WERI-Rb-1 (cell line): ENCODE data around the gene SCUBE1.
A peak's percentile ranks its signal among the peaks of the same experiment; 100 is the strongest.

Experiments
- DNase-seq: peaks from one replicate; pipeline ENCODE4 v3.0.0-alpha.2; 2020
- H3K27ac ChIP-seq: fragments of 250-450 bp; sonication (Bioruptor Pico); 2 replicates; pipeline ENCODE4 v1.5.1; 2020; ENCODE audit warnings: mild to moderate bottlenecking, moderate library complexity
- H3K27me3 ChIP-seq: fragments of 250-450 bp; sonication (Bioruptor Pico); 2 replicates; pipeline ENCODE4 v1.5.1; 2021; ENCODE audit warnings: mild to moderate bottlenecking, low read depth, moderate library complexity; ENCODE audit not compliant: insufficient read depth, severe bottlenecking
- H3K36me3 ChIP-seq: fragments of 250-450 bp; sonication (Bioruptor Pico); 2 replicates; pipeline ENCODE4 v1.5.1; 2020; ENCODE audit warnings: mild to moderate bottlenecking, moderate library complexity
- H3K4me3 ChIP-seq: 2 replicates; pipeline ENCODE4 v1.5.1; 2011; ENCODE audit warnings: low read depth, mild to moderate bottlenecking, control low read depth, low read length
- H3K9me3 ChIP-seq: fragments of 250-450 bp; sonication (Bioruptor Pico); 2 replicates; pipeline ENCODE4 v1.5.1; 2021; ENCODE audit warnings: mild to moderate bottlenecking, moderate library complexity; ENCODE audit not compliant: severe bottlenecking
- CTCF ChIP-seq: IDR thresholded peaks from 2 replicates; pipeline ENCODE4 v1.5.1; 2011; ENCODE audit warnings: low read depth, mild to moderate bottlenecking, control low read depth, inconsistent platforms, low read length

The SCUBE1 gene

DNA sequence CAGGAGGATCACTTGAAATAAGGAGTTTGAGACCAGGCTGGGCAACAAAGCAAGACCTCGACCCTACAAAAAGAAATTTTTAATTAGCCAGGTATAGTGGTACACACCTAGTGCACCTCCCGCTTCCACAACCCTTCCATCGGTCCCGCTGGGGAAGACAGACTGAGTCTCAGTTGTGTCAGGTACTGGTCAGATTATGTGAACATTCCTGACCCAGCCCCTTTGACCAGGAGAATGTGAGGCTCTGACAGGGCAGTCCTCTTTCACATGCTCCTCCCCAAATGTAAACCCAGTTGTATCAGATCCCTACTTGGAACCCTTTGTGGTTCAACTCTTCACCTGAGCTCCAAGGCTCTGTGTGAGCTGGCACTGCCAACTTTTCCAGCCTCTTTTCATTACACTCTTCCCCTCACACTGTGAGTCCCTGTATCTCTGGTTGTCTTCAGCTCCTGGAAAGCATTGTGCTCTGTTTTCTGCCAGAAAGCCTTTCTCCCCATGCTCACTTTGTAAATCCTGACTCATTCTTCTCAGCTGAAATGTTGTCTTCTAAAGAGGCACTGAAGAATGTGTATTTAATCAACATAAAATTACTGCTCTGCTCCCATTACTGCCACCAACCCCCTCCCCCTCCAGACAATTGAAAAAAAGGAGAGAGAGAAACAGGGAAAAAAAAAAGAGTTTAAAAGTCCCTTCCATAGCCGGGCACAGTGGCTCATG is 154.2 kb downstream of the SCUBE1 start:
- Histone ChIP-seq H3K4me3 (no peak overlapping the region), H3K36me3 (no peaks in the 10 kb centered on the region; the same call in 1 of the 2 replicates), H3K9me3 (no peaks in the 10 kb centered on the region), H3K27me3 (no peaks in the 10 kb centered on the region), H3K27ac (no peak overlapping the region)
- DNase-seq = no peak
- no peak for TF ChIP-seq CTCF

GRCh38 chr22:43187171-43188099 is 155.7 kb downstream of the SCUBE1 start:
- DNase-seq = peak; percentile 97
- TF ChIP-seq CTCF = peak; percentile 78
- Histone ChIP-seq H3K27ac (peak overlapping the region; percentile 73), H3K4me3 (peak overlapping the region; percentile 83), H3K9me3 (no peaks in the 10 kb centered on the region), H3K36me3 (peaks cover 7% of the 10 kb centered on the region), H3K27me3 (no peaks in the 10 kb centered on the region)

- H3K4me3 ChIP-seq = peak within 1 kb of the TSS; percentile 92
- H3K36me3 ChIP-seq = peaks cover 10% of the 10 kb centered on the region
- H3K27ac ChIP-seq = peak within 1 kb of the TSS; percentile 94
- peak; percentile 46 for DNase-seq
- no peaks in the 10 kb centered on the region for H3K9me3 ChIP-seq
- H3K27me3 ChIP-seq = no peaks in the 10 kb centered on the region
- TF ChIP-seq CTCF = no peak
These were observed 156.7 kb downstream of the SCUBE1 start, which contains the start of gene TTLL12 for GRCh38 chr22:43186272-43187170. Gene TTLL12, minus strand, starts transcription at chr22:43187134. Its CDS starts 65 bp downstream, at chr22:43187069.

DNA sequence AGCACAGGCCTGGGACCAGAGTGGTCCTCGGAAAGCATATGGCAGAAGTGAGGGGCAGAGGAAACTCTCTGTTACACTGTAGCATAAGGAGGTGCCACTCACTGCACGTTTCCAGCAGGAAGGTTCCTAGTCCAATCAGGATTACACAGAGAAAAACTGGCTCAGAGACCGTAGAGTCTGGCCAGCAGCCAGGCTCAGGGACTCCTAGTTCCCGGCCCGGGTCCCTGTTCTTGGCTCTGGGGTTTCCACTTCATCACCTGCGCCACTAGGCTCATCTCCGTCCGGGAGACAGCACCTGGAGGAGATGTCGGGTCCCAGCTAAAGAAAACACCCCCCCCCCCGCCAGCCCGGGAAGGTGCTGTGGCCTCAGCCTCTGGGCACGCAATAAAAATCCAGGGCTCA is 157.3 kb downstream of the SCUBE1 start:
- Histone ChIP-seq H3K27me3 (no peaks in the 10 kb centered on the region), H3K36me3 (peaks cover 15% of the 10 kb centered on the region), H3K4me3 (peak overlapping the region; percentile 92), H3K27ac (no peak overlapping the region), H3K9me3 (no peaks in the 10 kb centered on the region)
- no peak for TF ChIP-seq CTCF
- no peak for DNase-seq

GRCh38 chr22:43183496-43184277 is 159.5 kb downstream of the SCUBE1 start:
- no peaks in the 10 kb centered on the region for H3K9me3 ChIP-seq
- no peaks in the 10 kb centered on the region for H3K27me3 ChIP-seq
- TF ChIP-seq CTCF = no peak
- H3K36me3 ChIP-seq = peaks cover 34% of the 10 kb centered on the region
- H3K27ac ChIP-seq = no peak overlapping the region
- H3K4me3 ChIP-seq = no peak overlapping the region
- no peak for DNase-seq
